Upper lobe of left lung (tissue), 6 donors: ENCODE data around the gene S1PR4. TPM values are rescaled to one million over a fixed set of nuclear protein-coding genes. Genes with fewer than 3 reads are reported as not detected.

Experiments used
- ATAC-seq, 2 donors: fragments of 200-7000 bp; cut with Tn5 transposase; one replicate each; pipeline ENCODE4 v1.9.1; 2022; ENCODE audit warnings: mild to moderate bottlenecking in 2 of 2, moderate library complexity in 2 of 2; ENCODE audit not compliant: low FRiP score in 2 of 2
- DNase-seq, 2 donors: peaks; one replicate each; pipeline ENCODE4 v3.0.0-alpha.2; 2019 to 2020
- H3K27ac ChIP-seq, 4 donors: fragments of 200-600 bp; sonication (generic); one replicate each; pipeline ENCODE4 v1.5.1; 2016 to 2019
- H3K27me3 ChIP-seq, 4 donors: fragments of 200-600 bp; sonication (generic); one replicate each; pipeline ENCODE4 v1.5.1; 2017 to 2019
- H3K36me3 ChIP-seq, 4 donors: fragments of 200-600 bp; sonication (generic); one replicate each; pipeline ENCODE4 v1.5.1; 2016 to 2019
- H3K4me1 ChIP-seq, 4 donors: fragments of 200-600 bp; sonication (generic); one replicate each; pipeline ENCODE4 v1.5.1; 2018 to 2019
- H3K4me3 ChIP-seq, 4 donors: fragments of 200-600 bp; sonication (generic); one replicate each; pipeline ENCODE4 v1.5.1; 2017 to 2019; ENCODE audit warnings: mild to moderate bottlenecking in 2 of 4, moderate library complexity in 1 of 4
- H3K9me3 ChIP-seq, 4 donors: fragments of 200-600 bp; sonication (generic); one replicate each; pipeline ENCODE4 v1.5.1; 2018 to 2019
- EP300 ChIP-seq, 4 donors: sonication (generic); formaldehyde crosslinking; IDR thresholded peaks; one replicate each; pipeline ENCODE4 v1.5.1; 2017; ENCODE audit warnings: antibody characterized with exemption in 4 of 4, control low read depth in 2 of 4
- POLR2A ChIP-seq, 4 donors: fragments of 450-650 bp; IDR thresholded peaks; one replicate each; pipeline ENCODE4 v1.5.1; 2016 to 2017; ENCODE audit warnings: antibody characterized with exemption in 4 of 4, mild to moderate bottlenecking in 2 of 4
- POLR2AphosphoS5 ChIP-seq, 2 donors: sonication (generic); formaldehyde crosslinking; IDR thresholded peaks; one replicate each; pipeline ENCODE4 v1.5.1; 2017; ENCODE audit warnings: antibody characterized with exemption in 2 of 2
- WGBS, 2 donors: methylation state at CpG; one replicate each; pipeline ENCODE4 v1.1.5; 2017 to 2018; 5-methylcytosine and 5-hydroxymethylcytosine counted together
- total RNA-seq, 6 donors: library from RNA; depleted of rRNA in 4 of 6; stranded (reverse); fragments of >200 nt in 4 of 6; gene quantifications; one replicate each; pipeline versions ENCODE4 v1.1.0 to v1.2.1, GENCODE V29; 2016 to 2021
- TF ChIP-seq, protein P1 (sequence below), 6 experiments: fragments of 450-650 bp in 4 of 6; fragments of 200-600 bp in 2 of 6; sonication (generic) in 2 of 6; IDR thresholded peaks; one replicate each; pipeline ENCODE4 v1.5.1; 2016 to 2019; ENCODE audit warnings: antibody characterized with exemption in 6 of 6
- donor health status: DM: no; HTN: no; CAD: no; lungs with moderate emphysema.
- donor health status: DM: no; HTN: yes; CAD: no; lungs with severe emphysema.

S1PR4 gene
- total RNA-seq, 6 donors from 2014 or later: 19.1 to 41.6 (median 33.7) TPM

DNA sequence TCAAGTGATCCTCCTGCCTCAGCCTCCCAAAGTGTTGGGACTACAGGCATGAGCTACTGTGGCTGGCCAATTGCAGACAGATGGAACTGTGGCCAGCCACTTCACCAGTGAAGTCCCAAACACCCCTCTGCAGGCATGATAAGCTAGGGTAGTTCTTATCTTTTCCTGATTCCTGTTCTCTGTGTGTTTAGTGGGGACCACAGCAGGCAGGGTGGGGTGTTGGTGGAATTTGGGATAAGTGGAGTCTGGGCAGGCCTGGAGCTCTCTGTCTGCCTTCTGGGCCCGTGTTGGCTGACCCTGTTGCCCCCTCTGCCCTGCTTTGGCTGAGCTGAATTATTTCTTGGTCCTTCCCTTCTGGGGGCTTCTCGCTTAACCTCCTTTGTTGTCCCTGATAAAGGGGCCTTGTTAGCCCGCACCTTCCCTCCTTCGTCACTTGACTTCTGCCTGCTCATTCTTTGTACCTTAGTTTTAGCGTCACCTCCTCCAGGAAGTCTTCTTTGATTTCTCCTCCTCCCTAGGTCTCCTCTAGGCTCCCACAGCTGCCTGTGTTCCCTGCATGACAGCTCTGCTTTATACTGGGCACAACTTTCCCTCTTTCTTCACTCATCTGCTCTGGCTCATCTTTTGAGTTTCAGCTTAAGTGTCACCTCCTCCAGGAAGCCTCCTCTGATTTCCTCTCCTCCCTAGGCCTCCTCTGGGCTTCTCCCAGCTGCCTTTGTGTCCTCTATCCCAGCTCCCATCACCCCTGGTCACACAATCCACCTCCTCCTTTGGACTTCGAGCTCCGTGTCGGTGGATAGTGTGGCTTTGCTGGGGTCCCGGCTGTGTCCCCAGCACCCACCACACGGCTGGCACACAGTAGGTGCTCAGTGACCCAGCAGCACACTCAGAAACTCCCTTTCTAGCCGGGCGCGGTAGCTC lies 5.4 kb downstream of the S1PR4 start:
- ATAC-seq (no peak), DNase-seq (no peak)
- H3K36me3 ChIP-seq: peaks cover 0 to 5% (median 2%) of the 10 kb centered on the region in 4 donors
- no peak overlapping the region for H3K4me3 ChIP-seq
- WGBS, 2 donors: 71 to 79% methylated on average over 13 of the region's 13 CpGs
- TF ChIP-seq POLR2AphosphoS5 (IDR thresholded peaks at IDR 0.05): no peak
- TF ChIP-seq, protein P1, sequence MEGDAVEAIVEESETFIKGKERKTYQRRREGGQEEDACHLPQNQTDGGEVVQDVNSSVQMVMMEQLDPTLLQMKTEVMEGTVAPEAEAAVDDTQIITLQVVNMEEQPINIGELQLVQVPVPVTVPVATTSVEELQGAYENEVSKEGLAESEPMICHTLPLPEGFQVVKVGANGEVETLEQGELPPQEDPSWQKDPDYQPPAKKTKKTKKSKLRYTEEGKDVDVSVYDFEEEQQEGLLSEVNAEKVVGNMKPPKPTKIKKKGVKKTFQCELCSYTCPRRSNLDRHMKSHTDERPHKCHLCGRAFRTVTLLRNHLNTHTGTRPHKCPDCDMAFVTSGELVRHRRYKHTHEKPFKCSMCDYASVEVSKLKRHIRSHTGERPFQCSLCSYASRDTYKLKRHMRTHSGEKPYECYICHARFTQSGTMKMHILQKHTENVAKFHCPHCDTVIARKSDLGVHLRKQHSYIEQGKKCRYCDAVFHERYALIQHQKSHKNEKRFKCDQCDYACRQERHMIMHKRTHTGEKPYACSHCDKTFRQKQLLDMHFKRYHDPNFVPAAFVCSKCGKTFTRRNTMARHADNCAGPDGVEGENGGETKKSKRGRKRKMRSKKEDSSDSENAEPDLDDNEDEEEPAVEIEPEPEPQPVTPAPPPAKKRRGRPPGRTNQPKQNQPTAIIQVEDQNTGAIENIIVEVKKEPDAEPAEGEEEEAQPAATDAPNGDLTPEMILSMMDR (IDR thresholded peaks at IDR 0.05): no peak
- TF ChIP-seq POLR2A (IDR thresholded peaks at IDR 0.05): no peak
- no peak for TF ChIP-seq EP300 (IDR thresholded peaks at IDR 0.05)
- peak overlapping the region in 2 of 4 donors; percentile 11 to 90 for H3K27ac ChIP-seq
- H3K27me3 ChIP-seq: no peaks in the 10 kb centered on the region
- H3K4me1 ChIP-seq: peaks cover 30 to 40% (median 34%) of the 10 kb centered on the region in 4 donors
- no peaks in the 10 kb centered on the region for H3K9me3 ChIP-seq

DNA sequence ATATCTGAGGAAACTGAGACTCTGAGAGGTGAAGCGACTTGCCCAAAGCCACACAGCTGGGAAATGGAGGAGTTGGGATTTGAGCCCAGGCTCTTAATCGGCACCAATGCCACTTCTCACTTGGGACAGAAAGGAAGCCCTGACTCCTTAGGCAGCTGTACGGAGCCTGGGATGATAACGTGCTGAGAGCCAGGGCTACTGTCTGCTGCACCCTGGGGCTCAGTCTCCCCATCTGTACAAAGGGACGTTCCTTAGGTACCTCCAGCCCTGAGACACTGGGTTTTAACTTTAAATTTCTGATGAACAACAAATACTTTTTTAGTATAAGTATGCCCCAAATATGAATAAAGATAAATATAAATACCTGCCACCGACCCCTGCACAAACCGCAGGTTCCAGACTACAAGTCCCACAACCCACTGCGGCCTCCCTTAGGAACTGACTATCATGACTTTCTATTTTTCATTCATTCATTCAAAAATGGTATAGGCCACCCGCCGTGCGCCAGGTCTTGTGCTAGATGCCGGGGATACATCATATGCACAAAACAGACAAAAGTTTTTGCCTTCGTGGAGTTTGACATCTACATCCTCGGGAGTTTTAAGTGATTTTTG lies 6.4 kb downstream of the S1PR4 start:
- DNase-seq (peak in 1 of 2 donors; percentile 80), ATAC-seq (peak; percentile 44 to 70)
- Histone ChIP-seq H3K9me3 (no peaks in the 10 kb centered on the region), H3K27ac (peak overlapping the region; percentile 80 to 90 (median 83)), H3K27me3 (no peaks in the 10 kb centered on the region), H3K4me1 (peaks cover 30 to 47% (median 39%) of the 10 kb centered on the region in 4 donors), H3K36me3 (peaks cover 0 to 7% (median 2%) of the 10 kb centered on the region in 4 donors), H3K4me3 (peak overlapping the region in 3 of 4 donors; percentile 80 to 98 (median 83))
- 15 to 17% methylated on average over 13 to 14 of the region's 14 CpGs for WGBS, 2 donors
- TF ChIP-seq POLR2AphosphoS5 (IDR thresholded peaks at IDR 0.05) (no peak), POLR2A (IDR thresholded peaks at IDR 0.05) (no peak), EP300 (IDR thresholded peaks at IDR 0.05) (no peak)
- TF ChIP-seq, protein P1 (IDR thresholded peaks at IDR 0.05): no peak

DNA sequence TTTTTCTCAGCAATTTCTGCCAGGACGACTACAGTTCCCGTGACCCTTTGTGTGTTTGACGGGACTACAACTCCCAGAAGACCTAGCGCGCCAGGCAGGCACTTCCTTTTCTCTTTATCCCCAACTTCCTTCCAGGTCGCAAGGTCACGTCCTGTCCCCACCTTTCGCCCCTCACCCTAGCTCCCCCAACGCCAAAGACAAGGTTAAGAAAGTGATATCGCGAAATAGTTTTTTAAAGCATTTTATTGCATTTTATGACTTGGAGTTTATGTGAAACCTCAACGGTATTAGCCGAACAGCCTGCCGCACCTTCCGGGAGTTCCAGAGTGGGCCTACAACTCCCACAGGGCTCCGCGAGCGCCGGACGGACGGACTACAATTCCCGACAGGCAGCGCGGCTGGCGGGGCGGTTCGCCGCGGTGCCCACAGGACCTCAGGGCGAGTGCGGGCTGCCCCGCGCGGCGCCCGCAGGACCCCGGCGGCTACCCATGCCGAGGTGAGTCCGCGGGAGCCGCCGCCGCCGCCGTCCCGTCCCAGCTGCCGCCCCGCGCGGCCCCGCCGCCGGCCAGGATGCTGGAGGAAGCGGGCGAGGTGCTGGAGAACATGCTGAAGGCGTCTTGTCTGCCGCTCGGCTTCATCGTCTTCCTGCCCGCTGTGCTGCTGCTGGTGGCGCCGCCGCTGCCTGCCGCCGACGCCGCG lies 7.0 kb downstream of the S1PR4 start, which contains the start of gene NCLN:
Gene NCLN (plus strand): TSS at position 470 of the 699 bp plus-strand sequence. CDS start 101 bp downstream, at position 571.
- peak within 1 kb of the TSS; percentile 80 to 98 (median 84) for H3K4me3 ChIP-seq
- peaks cover 0 to 7% (median 2%) of the 10 kb centered on the region in 4 donors for H3K36me3 ChIP-seq
- 1% methylated on average over 24 to 53 of the region's 69 CpGs for WGBS, 2 donors
- H3K4me1 ChIP-seq: peaks cover 30 to 47% (median 39%) of the 10 kb centered on the region in 4 donors
- TF ChIP-seq POLR2AphosphoS5 (IDR thresholded peaks at IDR 0.05) (peak; percentile 68 to 74), EP300 (IDR thresholded peaks at IDR 0.05) (no peak), POLR2A (IDR thresholded peaks at IDR 0.05) (peak in 3 of 4 donors; percentile 24 to 72 (median 55))
- TF ChIP-seq, protein P1 (IDR thresholded peaks at IDR 0.05): peak in 3 of 6 experiments; percentile 27 to 30 (median 29)
- peak; percentile 97 to 99 for DNase-seq
- H3K9me3 ChIP-seq: no peaks in the 10 kb centered on the region
- H3K27me3 ChIP-seq: no peaks in the 10 kb centered on the region
- H3K27ac ChIP-seq: peak within 1 kb of the TSS; percentile 80 to 90 (median 83)
- peak; percentile 97 to 98 for ATAC-seq

DNA sequence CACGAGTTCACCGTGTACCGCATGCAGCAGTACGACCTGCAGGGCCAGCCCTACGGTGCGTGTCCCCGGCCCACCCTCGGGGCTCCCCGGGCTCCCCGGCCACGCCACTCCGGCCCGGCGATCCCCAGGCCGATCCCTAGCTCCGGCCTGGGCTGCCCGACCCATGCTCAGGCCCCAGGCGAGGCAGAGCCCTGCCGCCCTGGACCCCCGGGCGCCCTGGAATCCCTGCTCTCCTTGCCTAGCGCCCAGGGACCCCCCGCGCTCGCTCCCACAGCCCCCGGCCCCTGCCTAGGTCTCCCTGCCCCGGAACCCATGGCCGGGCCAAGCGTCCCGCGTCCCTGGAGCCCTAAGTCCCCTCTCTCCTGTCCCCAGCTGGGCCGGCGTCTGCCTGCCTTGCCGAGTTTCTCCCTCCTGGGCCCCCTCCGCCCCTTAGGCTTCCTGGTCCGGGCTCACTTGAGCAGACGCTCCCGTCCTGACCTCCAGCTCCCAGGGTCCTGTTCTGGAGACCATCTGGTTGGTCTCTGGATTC lies 7.7 kb downstream of the S1PR4 start:
- H3K36me3 ChIP-seq: peaks cover 0 to 7% (median 2%) of the 10 kb centered on the region in 4 donors
- TF ChIP-seq, protein P1 (IDR thresholded peaks at IDR 0.05): peak in 1 of 6 experiments; percentile 4
- no peak for TF ChIP-seq EP300 (IDR thresholded peaks at IDR 0.05)
- no peak for TF ChIP-seq POLR2A (IDR thresholded peaks at IDR 0.05)
- no peak for TF ChIP-seq POLR2AphosphoS5 (IDR thresholded peaks at IDR 0.05)
- H3K27ac ChIP-seq: peak overlapping the region; percentile 80 to 90 (median 83)
- DNase-seq: no peak
- no peaks in the 10 kb centered on the region for H3K27me3 ChIP-seq
- no peaks in the 10 kb centered on the region for H3K9me3 ChIP-seq
- H3K4me1 ChIP-seq: peaks cover 30 to 47% (median 39%) of the 10 kb centered on the region in 4 donors
- WGBS, 2 donors: 0% methylated on average over 7 of the region's 38 CpGs; no CpG with 5 or more reads in 1 of the 2 donors
- H3K4me3 ChIP-seq: peak overlapping the region; percentile 80 to 98 (median 84)
- peak in 1 of 2 donors; percentile 31 for ATAC-seq
